ENCODE results near the gene FAM118B. TPM values are rescaled to one million over a fixed set of nuclear protein-coding genes. Genes with fewer than 3 reads are reported as not detected.

Gene FAM118B
- total RNA-seq = 24.3 and 26.5 TPM in 2 replicates

GRCh38 chr11:126211236-126212088 lies at the start of gene FAM118B, which contains the start of gene RPUSD4:
FAM118B (plus strand) TSS chr11:126211782; CDS start chr11:126235002, 23,220 bp downstream.
RPUSD4 (minus strand) TSS chr11:126211650; CDS start chr11:126211638, 12 bp downstream.

GRCh38 chr11:126268708-126269579 lies 57.4 kb downstream of the FAM118B start, which contains the start of the genes FOXRED1 and SRPRA:
FOXRED1 (plus strand) TSS chr11:126269154; CDS start chr11:126269207, 53 bp downstream.
SRPRA (minus strand) TSS chr11:126268895; CDS start chr11:126268804, 91 bp downstream.

GRCh38 chr11:126282736-126283591 lies 71.4 kb downstream of the FAM118B start, which contains the start of gene TIRAP:
TIRAP (plus strand) TSS chr11:126283093; CDS start chr11:126290895, 7,802 bp downstream.

GRCh38 chr11:126303623-126304456 lies 92.3 kb downstream of the FAM118B start, which contains the start of gene DCPS:
DCPS (plus strand) TSS chr11:126304060; CDS start chr11:126304081, 21 bp downstream.

Other genes starting within 250 kb of the FAM118B start
- 1.8 and 2.3 TPM in 2 replicates for gene CDON, start 148.9 kb upstream of the FAM118B start, total RNA-seq
- 26.1 and 41.5 TPM in 2 replicates for gene RPUSD4, start 132 bp upstream of the FAM118B start, total RNA-seq
- gene SRPRA, start 57.1 kb downstream of the FAM118B start, total RNA-seq = 45.6 and 49.2 TPM in 2 replicates
- 9.4 and 10.6 TPM in 2 replicates for gene FOXRED1, start 57.4 kb downstream of the FAM118B start, total RNA-seq
- gene TIRAP, start 71.3 kb downstream of the FAM118B start, total RNA-seq = 4.4 and 5.3 TPM in 2 replicates
- gene DCPS, start 92.3 kb downstream of the FAM118B start, total RNA-seq = 5.5 and 7.3 TPM in 2 replicates
- 13.2 and 13.5 TPM in 2 replicates for gene ST3GAL4, start 143.9 kb downstream of the FAM118B start, total RNA-seq

Data from dermis lymphatic vessel endothelial cell (primary cell).